HL-60/S4 (cell line): ENCODE measurements around the gene ZBED2.
"Not testable (repeated sequence)": the region's sequence is repeated elsewhere in the genome, so short reads cannot be mapped to it uniquely, and the experiment has no call there.

Source experiments
- in situ Hi-C: fragments of 300-500 bp; cut with MboI; formaldehyde crosslinking; loops from 2 replicates; pipeline ENCODE4 v1.14.3; 2022; ENCODE audit warnings: low sequenced_read_pairs

ZBED2 gene

DNA sequence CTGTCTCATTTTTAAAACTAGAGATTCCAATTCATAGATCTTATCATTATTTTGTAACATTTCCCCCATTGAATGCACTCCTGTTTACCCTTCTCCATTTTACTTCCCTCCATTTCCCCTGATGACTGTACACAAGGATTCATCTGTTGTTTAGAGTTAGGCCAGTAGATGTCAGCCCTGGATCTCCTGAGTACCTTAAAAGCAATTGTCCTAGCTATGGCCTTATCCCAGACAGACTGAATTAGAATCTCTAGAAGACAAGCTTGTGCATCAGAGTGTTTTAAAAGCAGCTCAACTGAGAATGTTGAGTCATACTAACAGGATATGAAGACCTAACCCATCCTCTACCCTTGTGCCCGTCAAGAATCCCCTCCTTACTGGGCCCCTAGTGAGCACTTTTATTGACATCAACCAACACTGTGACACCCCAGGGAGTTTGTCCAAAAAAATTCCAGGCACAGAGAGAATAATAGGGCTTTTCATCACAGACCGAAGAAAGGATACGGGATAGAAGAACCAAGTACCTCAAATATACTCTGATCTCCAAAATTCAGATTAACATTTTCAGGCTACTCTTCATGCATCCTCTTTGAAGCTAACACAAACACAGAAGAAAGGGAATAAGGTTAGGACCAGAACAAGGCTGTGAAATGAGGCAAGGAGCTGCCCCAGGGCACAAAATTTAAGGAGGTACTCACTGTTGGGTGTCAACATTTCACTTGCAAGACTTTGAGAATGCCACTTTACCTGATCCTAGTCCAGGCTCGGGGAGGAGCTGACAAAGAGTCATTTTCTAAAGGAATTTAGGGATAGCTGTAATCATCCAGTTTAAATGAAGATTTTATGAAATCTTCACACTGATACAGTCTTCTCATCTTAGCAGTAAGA is 17.1 kb downstream of the ZBED2 start:
- in situ Hi-C loops = no loop called here

DNA sequence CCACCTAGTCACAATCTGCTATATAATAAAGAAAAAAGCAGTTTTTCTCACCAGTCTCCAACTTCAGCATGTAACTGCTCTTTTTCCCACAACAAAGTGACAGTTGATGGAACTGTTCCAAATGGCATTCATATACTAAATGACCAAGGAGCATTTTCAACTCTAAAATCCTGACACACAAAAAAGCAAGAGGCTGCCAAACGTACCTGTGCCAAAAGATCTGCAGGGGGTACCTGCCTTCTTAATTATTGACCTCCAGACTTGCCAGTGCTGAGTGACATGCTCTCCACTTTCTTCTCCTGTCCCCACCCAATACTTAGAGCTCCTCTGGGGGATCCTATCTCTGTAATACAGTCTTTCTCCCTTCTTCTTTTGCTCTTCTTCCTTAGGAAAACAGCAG is 18.0 kb downstream of the ZBED2 start:
- in situ Hi-C loops = no loop called here

DNA sequence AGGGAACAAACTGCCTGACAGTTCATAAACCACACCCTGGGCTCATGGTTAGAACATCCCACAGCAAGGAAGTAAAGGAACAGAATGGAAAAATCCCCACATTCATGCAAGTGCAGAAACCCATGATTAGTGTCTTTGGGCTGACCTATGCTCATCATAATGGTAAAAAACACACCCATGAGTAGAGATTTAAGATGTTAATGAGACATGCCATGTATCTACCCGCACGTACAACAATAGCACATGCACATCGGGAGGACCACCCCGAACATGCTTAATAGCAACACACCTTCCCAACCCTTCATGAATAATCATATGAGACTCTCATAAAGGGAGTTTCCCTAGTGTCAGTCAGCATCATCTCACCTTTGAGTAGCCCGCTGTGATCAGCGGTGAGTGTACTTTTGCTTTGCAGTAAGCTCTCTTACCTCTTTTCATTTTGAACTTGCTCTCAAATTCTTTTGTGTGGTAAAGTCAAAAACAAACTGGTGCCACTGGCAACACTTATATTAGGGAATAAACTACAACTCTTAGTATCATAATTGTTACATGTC is 23.2 kb downstream of the ZBED2 start:
- in situ Hi-C loops = no loop called here

DNA sequence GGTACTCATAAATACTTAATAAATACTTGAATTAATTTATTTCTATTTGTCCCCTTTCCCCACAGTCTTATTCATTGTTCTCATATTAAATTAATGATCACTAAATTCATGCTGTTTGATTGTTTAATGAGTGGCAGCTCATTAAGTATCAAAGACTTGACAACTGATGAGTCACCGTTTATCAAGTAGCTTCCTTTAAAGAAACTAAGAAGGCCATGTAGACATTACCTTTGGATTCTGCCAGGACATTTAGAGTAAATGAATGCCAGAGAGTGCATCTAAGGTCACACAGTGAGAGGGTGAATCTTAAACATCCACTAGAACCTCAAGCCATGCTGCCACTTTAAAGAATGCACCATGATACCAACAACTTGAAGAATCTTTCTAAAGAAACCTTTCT is 23.9 kb downstream of the ZBED2 start:
- in situ Hi-C loops = no loop called here

DNA sequence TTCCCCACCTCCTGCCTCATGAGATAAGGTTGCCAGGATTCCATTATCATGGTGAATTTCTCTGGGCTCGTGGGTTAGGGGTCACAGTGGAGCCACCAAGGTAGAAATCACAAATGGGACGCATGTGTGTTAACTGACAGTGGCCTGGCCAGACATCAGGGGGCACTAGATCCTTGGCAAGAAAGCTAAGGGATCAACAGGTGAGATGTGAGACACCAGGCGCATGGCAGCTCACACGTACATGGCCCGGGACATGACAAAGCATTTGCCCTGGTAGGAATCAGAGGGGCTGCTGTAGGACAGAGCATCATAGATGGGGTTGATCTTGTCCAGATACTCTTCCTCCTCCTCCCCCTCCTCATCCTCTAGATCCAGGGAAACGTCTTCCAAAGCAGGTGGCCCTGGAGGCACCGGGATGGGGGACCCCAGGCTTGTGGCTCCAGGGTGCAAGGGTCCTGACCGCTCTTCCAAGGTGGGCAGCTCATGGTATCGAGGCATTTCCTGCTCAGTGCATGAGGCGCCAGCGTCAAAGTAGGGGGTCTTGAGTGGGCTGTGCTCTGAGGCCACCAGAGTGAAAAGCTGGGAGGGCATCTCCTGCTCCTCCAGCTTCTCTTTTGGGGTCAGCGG is 24.6 kb downstream of the ZBED2 start:
- in situ Hi-C loops = no loop called here

DNA sequence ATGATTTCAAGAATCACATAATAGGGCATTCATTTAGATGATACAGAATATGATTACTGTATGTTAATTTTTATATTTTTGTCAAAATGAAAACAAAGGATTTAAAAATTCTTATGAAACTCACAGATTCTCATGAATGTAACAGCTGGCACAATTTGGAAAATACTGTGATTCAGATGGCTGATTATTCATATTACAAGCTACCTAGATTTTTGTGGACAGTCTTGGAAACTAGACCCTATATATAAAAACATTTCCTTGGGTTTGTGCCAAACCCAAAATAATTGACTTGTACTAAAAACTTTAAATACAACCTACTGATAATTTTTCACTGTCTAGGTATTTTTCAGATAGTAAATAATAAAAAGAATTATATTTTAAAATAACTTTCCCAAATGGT is 26.2 kb downstream of the ZBED2 start:
- in situ Hi-C loops = no loop called here

DNA sequence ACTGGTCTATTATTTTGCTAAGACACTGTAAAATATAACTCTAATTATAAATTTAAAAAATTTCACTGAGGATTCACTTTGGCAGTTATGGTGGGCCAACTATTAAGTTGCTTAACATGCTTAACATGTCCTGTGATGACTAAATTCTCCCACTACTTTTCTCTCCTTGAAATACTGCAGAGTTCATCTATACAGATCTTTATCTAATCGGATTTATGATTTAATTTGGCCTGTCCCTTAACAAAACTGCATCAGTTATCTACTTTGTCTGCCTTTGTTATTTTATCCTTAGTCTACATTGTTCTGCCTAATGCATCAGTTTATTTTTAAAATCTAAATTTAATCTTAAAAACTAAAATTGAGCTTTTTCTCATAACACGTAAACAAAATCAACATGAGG is 26.8 kb downstream of the ZBED2 start:
- in situ Hi-C loops = no loop called here

DNA sequence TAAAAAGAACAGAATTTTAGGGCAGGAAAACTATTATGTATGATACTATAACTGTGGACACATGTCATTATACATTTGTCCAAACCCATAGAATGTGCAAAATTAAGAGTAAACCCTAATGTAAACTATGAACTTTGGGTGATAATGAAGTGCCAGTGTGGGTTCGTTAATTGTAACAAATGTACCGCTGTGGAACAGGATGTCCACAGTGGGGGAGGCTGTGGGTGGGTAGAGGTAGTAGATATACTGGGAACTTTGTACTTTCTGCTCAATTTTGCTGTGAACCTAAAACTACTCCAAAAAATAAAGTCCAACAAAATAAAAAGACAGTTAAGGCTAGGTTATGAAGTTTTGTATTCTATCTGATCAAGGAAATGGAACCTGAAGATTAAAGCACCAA is 28.3 kb downstream of the ZBED2 start:
- in situ Hi-C loops = no loop called here

DNA sequence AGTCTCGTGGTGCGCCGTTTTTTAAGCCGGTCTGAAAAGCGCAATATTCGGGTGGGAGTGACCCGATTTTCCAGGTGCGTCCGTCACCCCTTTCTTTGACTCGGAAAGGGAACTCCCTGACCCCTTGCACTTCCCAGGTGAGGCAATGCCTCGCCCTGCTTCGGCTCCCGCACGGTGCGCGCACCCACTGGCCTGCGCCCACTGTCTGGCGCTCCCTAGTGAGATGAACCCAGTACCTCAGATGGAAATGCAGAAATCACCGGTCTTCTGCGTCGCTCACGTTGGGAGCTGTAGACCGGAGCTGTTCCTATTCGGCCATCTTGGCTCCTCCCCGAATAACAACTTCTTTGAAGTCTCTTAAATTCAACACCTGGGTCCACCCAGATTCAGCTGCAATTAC is 33.2 kb downstream of the ZBED2 start:
- in situ Hi-C loops = not testable (repeated sequence)

DNA sequence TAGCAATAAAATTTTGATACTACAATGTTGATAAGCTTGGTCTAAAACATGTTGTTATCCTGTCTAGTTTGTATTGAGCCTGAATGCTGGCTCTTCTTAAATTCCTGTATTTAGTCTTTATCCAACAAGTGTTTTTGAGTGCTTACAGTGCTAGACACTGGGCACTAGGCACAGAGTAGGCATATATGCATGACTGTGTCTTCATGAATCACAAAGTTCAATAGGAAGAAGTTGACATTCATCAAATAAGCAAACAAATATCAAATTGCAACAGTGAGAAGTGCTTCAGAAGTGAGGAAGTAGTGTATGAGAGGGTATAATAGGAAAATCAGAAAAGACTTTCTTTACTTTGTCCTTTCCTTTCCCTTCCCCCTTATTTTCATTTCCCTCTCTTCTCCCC is 46.4 kb downstream of the ZBED2 start:
- in situ Hi-C loops = no loop called here

DNA sequence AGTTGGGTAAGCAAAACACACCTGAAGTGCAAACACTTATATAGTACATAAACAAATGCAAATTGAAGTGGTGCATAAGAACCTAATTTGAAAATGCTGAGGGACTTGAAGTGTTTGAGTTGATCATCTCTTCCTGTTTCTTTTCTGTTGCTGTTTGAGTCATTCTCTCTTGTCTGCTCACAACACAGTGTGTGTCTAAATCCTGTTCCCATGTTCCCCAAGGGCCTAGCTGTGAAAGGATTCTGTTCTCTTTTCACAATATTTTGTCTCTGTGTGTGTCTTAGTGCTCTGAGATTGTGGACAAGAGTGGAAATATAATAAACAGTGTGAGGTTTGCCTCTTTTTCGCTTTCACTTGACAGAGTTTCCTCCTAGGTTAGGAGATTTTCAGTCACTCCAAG is 47.1 kb downstream of the ZBED2 start:
- in situ Hi-C loops = no loop called here

DNA sequence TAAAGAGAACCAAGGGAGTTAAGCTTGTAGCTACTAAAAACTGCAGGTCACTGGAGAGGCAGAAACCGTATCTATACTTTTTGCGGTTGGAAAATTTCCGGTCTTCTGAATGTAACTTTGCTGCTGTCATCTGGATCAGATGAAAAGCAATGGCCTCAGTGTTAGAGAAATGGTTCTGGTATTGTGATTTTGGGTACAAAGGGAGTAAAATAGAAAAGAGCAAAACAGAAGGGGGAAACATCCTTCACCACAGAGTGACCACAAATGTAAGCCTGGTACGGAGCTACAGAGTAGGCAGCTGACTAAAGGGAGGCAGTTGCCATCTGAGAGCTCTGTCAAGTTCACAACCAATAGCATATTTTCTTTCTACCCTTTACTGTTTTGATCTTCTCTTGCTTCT is 47.5 kb downstream of the ZBED2 start:
- in situ Hi-C loops = no loop called here

DNA sequence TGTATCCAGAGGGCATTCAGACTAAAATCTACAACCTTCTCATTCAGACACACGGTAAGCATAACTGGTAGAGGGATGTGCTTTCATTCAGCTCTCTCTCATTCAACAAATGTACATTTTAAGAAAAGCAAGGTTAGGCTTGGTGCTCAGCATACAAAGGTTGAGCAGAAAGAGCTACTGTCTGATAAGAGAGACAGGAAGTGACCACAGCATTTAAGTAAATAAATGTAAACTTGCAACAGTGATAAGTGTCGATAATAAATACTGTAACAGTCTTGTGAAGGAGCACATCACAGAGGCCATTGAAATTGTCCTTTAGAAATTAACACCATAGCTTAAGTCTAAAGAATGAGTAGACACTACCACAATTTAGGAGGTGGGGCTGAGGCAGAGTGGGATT is 49.8 kb downstream of the ZBED2 start:
- in situ Hi-C loops = no loop called here
